ENCODE results near the gene THSD4. TPM values are rescaled to one million over a fixed set of nuclear protein-coding genes. Genes with fewer than 3 reads are reported as not detected.
A peak's percentile ranks its signal among the peaks of the same experiment; 100 is the strongest.

The THSD4 gene
- total RNA-seq, 1 donor from 2014 or later: 66.8 TPM

DNA sequence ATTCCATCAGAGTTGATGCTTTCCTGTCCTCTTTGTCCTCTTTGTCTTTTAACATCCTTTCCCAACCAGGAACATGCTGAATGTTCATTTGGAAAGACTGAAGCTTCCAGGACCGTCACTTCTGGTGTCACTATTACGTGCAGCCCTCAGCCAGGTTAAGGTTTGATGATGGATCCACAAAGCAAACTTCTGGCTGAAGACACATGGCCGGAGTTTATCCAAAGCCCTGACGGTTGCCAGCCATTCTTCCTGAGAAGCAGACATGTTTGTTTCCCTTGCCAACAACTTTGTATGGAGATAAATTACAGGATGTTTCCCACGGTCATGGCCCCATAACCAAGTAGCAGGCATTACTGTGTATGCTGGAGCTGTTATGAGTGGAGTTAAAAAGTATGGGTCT, 236.9 kb downstream of the THSD4 start:
- intact Hi-C loops (cut with DNase I): no loop called here
- H3K9me3 ChIP-seq: no peaks in the 10 kb centered on the region
- H3K36me3 ChIP-seq: no peaks in the 10 kb centered on the region
- no peak for DNase-seq (ENCODE audit: extremely low spot score in 2 of 2)
- no peak overlapping the region for H3K4me3 ChIP-seq
- TF ChIP-seq POLR2AphosphoS5 (IDR thresholded peaks at IDR 0.05; ENCODE audit: insufficient read depth in 1 of 2, low read depth in 1 of 2) (no peak), POLR2A (IDR thresholded peaks at IDR 0.05) (no peak), CTCF (IDR thresholded peaks at IDR 0.05) (no peak)
- peaks cover 29% of the 10 kb centered on the region for H3K4me1 ChIP-seq
- no peaks in the 10 kb centered on the region for H3K27me3 ChIP-seq
- peak overlapping the region; percentile 27 for H3K27ac ChIP-seq

DNA sequence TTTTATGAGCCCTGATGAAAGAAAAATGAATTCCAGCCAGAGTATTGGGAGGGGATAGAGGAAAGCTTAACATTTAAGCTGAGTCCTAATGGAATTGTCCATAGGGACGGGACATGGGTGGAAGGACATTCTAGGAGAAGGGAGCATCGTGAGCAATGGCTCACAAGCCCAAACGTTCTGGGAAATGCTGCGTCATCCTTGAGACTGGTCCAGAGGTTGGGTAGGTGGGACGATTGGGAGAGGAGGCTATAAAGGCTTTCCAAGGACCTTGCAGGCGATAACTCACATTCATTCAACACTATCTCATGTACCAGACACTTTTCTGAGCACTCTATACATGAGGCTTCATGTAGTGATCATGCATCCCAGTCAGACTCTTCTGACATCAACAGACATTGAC, 237.5 kb downstream of the THSD4 start:
- intact Hi-C loops (cut with DNase I): no loop called here
- Histone ChIP-seq H3K36me3 (no peaks in the 10 kb centered on the region), H3K4me3 (no peak overlapping the region), H3K4me1 (peaks cover 35% of the 10 kb centered on the region), H3K27ac (peak overlapping the region; percentile 27), H3K27me3 (no peaks in the 10 kb centered on the region), H3K9me3 (no peaks in the 10 kb centered on the region)
- TF ChIP-seq POLR2AphosphoS5 (IDR thresholded peaks at IDR 0.05; ENCODE audit: insufficient read depth in 1 of 2, low read depth in 1 of 2) (no peak), POLR2A (IDR thresholded peaks at IDR 0.05) (no peak), CTCF (IDR thresholded peaks at IDR 0.05) (no peak)
- DNase-seq (ENCODE audit: extremely low spot score in 2 of 2): no peak

- intact Hi-C loops (cut with DNase I): no loop called here
- Histone ChIP-seq H3K4me3 (no peak overlapping the region), H3K36me3 (no peaks in the 10 kb centered on the region), H3K9me3 (no peaks in the 10 kb centered on the region), H3K27ac (peak overlapping the region; percentile 27), H3K4me1 (peaks cover 37% of the 10 kb centered on the region), H3K27me3 (no peaks in the 10 kb centered on the region)
- peak in 1 of 2 donors; percentile 53 for TF ChIP-seq POLR2AphosphoS5 (IDR thresholded peaks at IDR 0.05; ENCODE audit: insufficient read depth in 1 of 2, low read depth in 1 of 2)
- TF ChIP-seq CTCF (IDR thresholded peaks at IDR 0.05): no peak
- DNase-seq (ENCODE audit: extremely low spot score in 2 of 2): no peak
These were observed 237.9 kb downstream of the THSD4 start for GRCh38 chr15:71353171-71353570.

GRCh38 chr15:71355268-71355667, 240.0 kb downstream of the THSD4 start:
- intact Hi-C loops (cut with DNase I): no loop called here
- H3K36me3 ChIP-seq: no peaks in the 10 kb centered on the region
- no peaks in the 10 kb centered on the region for H3K27me3 ChIP-seq
- no peak for TF ChIP-seq POLR2AphosphoS5 (IDR thresholded peaks at IDR 0.05; ENCODE audit: insufficient read depth in 1 of 2, low read depth in 1 of 2)
- no peak for TF ChIP-seq CTCF (IDR thresholded peaks at IDR 0.05)
- TF ChIP-seq POLR2A (IDR thresholded peaks at IDR 0.05): no peak
- H3K4me3 ChIP-seq: no peak overlapping the region
- no peak overlapping the region for H3K27ac ChIP-seq
- no peaks in the 10 kb centered on the region for H3K9me3 ChIP-seq
- DNase-seq (ENCODE audit: extremely low spot score in 2 of 2): no peak
- peaks cover 24% of the 10 kb centered on the region for H3K4me1 ChIP-seq

DNA sequence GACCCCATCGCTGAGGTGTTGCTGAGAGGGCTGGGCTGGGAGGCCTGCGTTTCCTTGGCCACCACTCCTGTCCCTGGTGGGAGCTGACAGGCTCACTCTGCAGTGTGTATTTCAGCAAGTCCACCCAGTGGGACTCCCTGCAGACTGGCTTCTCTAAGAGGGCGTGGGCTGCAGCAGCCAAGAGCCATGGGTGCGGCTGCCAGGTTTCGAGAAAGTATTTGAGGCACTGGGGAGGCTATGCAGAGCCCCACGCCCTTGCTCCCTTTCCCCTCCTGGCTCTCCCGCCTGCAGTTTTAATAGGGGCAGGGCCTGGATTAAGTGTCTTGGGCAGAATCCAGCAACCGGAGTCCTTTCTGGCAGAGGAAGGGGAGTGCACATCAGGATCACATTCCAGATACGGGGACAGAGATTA, 242.1 kb downstream of the THSD4 start:
- Histone ChIP-seq H3K27me3 (no peaks in the 10 kb centered on the region), H3K9me3 (no peaks in the 10 kb centered on the region), H3K4me1 (peaks cover 24% of the 10 kb centered on the region), H3K4me3 (no peak overlapping the region), H3K36me3 (no peaks in the 10 kb centered on the region), H3K27ac (no peak overlapping the region)
- TF ChIP-seq POLR2A (IDR thresholded peaks at IDR 0.05) (no peak), CTCF (IDR thresholded peaks at IDR 0.05) (no peak), POLR2AphosphoS5 (IDR thresholded peaks at IDR 0.05; ENCODE audit: insufficient read depth in 1 of 2, low read depth in 1 of 2) (no peak)
- intact Hi-C loops (cut with DNase I): no loop called here
- DNase-seq (ENCODE audit: extremely low spot score in 2 of 2): no peak
